ENCODE measurements around the gene KEAP1. TPM values are rescaled to one million over a fixed set of nuclear protein-coding genes. Genes with fewer than 3 reads are reported as not detected.

The KEAP1 gene
- total and polyA plus RNA-seq, 10 of the 15 experiments (the other 5 are each of a cell fraction or from before 2014, with no cell fraction given), result 1.4 to 87.7 (median 48.6) TPM

GRCh38 chr19:10500247-10500592, 2.9 kb downstream of the KEAP1 start:
- ChIA-PET CTCF (interaction anchor here (1.2 to 1.8 kb wide), 4 partner anchors 11 to 84 kb away, joined by 3 to 9 read pairs (median 4); no protein-coding TSS in a partner anchor), POLR2A (interaction anchor here (0.5 to 1.3 kb wide), 5 partner anchors 67 to 300 kb away, joined by 3 to 5 read pairs (median 3); no protein-coding TSS in a partner anchor), RAD21 (ENCODE audit: unreplicated experiment) (no interaction called here), SMC1A (ENCODE audit: uncharacterized antibody, unreplicated experiment) (interaction anchor here (0.8 to 1.3 kb wide), 2 partner anchors 17 to 151 kb away, joined by 3 to 4 read pairs; no protein-coding TSS in a partner anchor)
- Histone ChIP-seq H4K20me1 (ENCODE audit: control insufficient read depth, insufficient read depth) (no peaks in the 10 kb centered on the region), H3K9me3 (replicated peaks; ENCODE audit: control insufficient read depth, insufficient read depth, low read length) (no peaks in the 10 kb centered on the region), H3K27me3 (replicated peaks in 1 of 2; ENCODE audit: control insufficient read depth in 2 of 2, insufficient read depth in 2 of 2, low read length in 1 of 2) (no peaks in the 10 kb centered on the region), H3K4me3 (peak overlapping the region; percentile 28; the same call in 1 of the 2 replicates), H3K4me1 (ENCODE audit: control insufficient read depth, insufficient read depth, low read length) (peaks cover 25% of the 10 kb centered on the region), H3K27ac (ENCODE audit: control insufficient read depth, insufficient read depth) (no peak overlapping the region), H3K4me2 (ENCODE audit: control insufficient read depth, insufficient read depth) (0 out of 2 replicates have a peak overlapping the region, but pooled peaks have one; percentile 30), H3K36me3 (ENCODE audit: control insufficient read depth in 2 of 2, insufficient read depth in 2 of 2, low read length in 1 of 2) (peaks cover 10 to 27% of the 10 kb centered on the region in 2 experiments), H2AFZ (ENCODE audit: control insufficient read depth, low read depth, low read length) (no peak overlapping the region), H3K9ac (ENCODE audit: control insufficient read depth, insufficient read depth, low read length) (no peak overlapping the region), H3K79me2 (ENCODE audit: control insufficient read depth, insufficient read depth, low read length) (peaks cover 50% of the 10 kb centered on the region)
- TSS peak; percentile 48 for BruUV-seq (replicated peaks)
- WGBS (ENCODE audit: insufficient coverage, insufficient replicate concordance, low lambda C conversion rate, missing lambda C conversion rate), result 80% methylated on average over 2 of the region's 2 CpGs
- intact Hi-C loops (cut with micrococcal nuclease; ENCODE audit: unreplicated experiment) (loop anchor here (5.0 to 10.0 kb wide), 2 partner anchors 95 to 152 kb away; partner anchors contain the start of genes CDC37 and ILF3), in situ Hi-C loops (cut with MboI) (no loop called here)
- DNase-seq (ENCODE audit: low read depth, low spot score) (no peak), FAIRE-seq (no peak), ATAC-seq (no peak)
- TF ChIP-seq ATF2 (IDR thresholded peaks at IDR 0.05; ENCODE audit: low read length) (no peak), STAT3 (IDR thresholded peaks at IDR 0.05; ENCODE audit: low read depth, low read length) (no peak), BCLAF1 (IDR thresholded peaks at IDR 0.05) (no peak), KLF5 (IDR thresholded peaks at IDR 0.05; ENCODE audit: partially characterized antibody) (no peak), KDM1A (IDR thresholded peaks at IDR 0.05; ENCODE audit: borderline replicate concordance) (no peak), MEF2A (IDR thresholded peaks at IDR 0.05; ENCODE audit: insufficient read depth, low read depth, low read length) (no peak), ATF3 (IDR thresholded peaks at IDR 0.05; ENCODE audit: borderline replicate concordance, extremely low read depth, low read depth, low read length) (no peak), RUNX3 (IDR thresholded peaks at IDR 0.05; ENCODE audit: low read length) (no peak), MYC (IDR thresholded peaks at IDR 0.05; ENCODE audit: insufficient read depth, insufficient read length, insufficient replicate concordance, low read length, severe bottlenecking) (no peak), MEF2B (IDR thresholded peaks at IDR 0.05; ENCODE audit: partially characterized antibody, poor library complexity, severe bottlenecking) (no peak), USF1 (IDR thresholded peaks at IDR 0.05; ENCODE audit: borderline replicate concordance, extremely low read length, insufficient read depth, low read depth, low read length) (no peak), TAF1 (IDR thresholded peaks at IDR 0.05; ENCODE audit: borderline replicate concordance, low read depth, low read length) (no peak), PML (IDR thresholded peaks at IDR 0.05; ENCODE audit: low read length) (no peak), EED (IDR thresholded peaks at IDR 0.05; ENCODE audit: low read depth) (no peak), SIX5 (IDR thresholded peaks at IDR 0.05; ENCODE audit: low read depth, low read length, severe bottlenecking) (no peak), BRCA1 (IDR thresholded peaks at IDR 0.05; ENCODE audit: low read depth, low read length) (no peak), ESRRA (IDR thresholded peaks at IDR 0.05; ENCODE audit: low read length) (no peak)

All from GM12878 (cell line).